H9 (cell line): ENCODE measurements around the gene OR4D10. TPM values are rescaled to one million over a fixed set of nuclear protein-coding genes. Genes with fewer than 3 reads are reported as not detected.

ENCODE experiments used
- DNase-seq: peaks from one replicate; pipeline ENCODE4 v3.0.0-alpha.2; 2017
- H2AFZ ChIP-seq: one replicate; pipeline ENCODE4 v1.6.1; 2013; ENCODE audit warnings: mild to moderate bottlenecking, low read length, control low read depth, moderate library complexity
- H2AK5ac ChIP-seq: 2 replicates; pipeline ENCODE4 v1.6.1; 2013; ENCODE audit warnings: low read length, control low read depth, mixed read lengths; ENCODE audit not compliant: insufficient read length
- H2BK120ac ChIP-seq: one replicate; pipeline ENCODE4 v1.6.1; 2013; ENCODE audit warnings: low read depth, mild to moderate bottlenecking, low read length, control low read depth, inconsistent platforms; ENCODE audit not compliant: poor library complexity, severe bottlenecking
- H2BK12ac ChIP-seq: 2 replicates; pipeline ENCODE4 v1.6.1; 2013; ENCODE audit warnings: low read length, control low read depth, mixed read lengths, low read depth; ENCODE audit not compliant: insufficient read length
- H2BK15ac ChIP-seq: 2 replicates; pipeline ENCODE4 v1.6.1; 2013; ENCODE audit warnings: low read depth, low read length, control low read depth
- H2BK20ac ChIP-seq: one replicate; pipeline ENCODE4 v1.6.1; 2013; ENCODE audit warnings: low read depth, mild to moderate bottlenecking, low read length, control low read depth, inconsistent platforms; ENCODE audit not compliant: poor library complexity, severe bottlenecking
- H2BK5ac ChIP-seq: 2 replicates; pipeline ENCODE4 v1.6.1; 2013; ENCODE audit warnings: low read length, control low read depth, mixed read lengths; ENCODE audit not compliant: insufficient read length
- H3K14ac ChIP-seq: 2 replicates; pipeline ENCODE4 v1.6.1; 2013; ENCODE audit warnings: low read length, control low read depth; ENCODE audit not compliant: insufficient read depth
- H3K18ac ChIP-seq: 2 replicates; pipeline ENCODE4 v1.6.1; 2013; ENCODE audit warnings: low read depth, mild to moderate bottlenecking, mixed read lengths, low read length, control low read depth; ENCODE audit not compliant: insufficient read length
- H3K23ac ChIP-seq: 2 replicates; pipeline ENCODE4 v1.6.1; 2013; ENCODE audit warnings: low read length, control low read depth, mixed read lengths, low read depth; ENCODE audit not compliant: insufficient read length
- H3K23me2 ChIP-seq: 2 replicates; pipeline ENCODE4 v1.6.1; 2013; ENCODE audit warnings: low read depth, mild to moderate bottlenecking, mixed read lengths, low read length, control low read depth; ENCODE audit not compliant: insufficient read length, poor library complexity, severe bottlenecking
- H3K27ac ChIP-seq: 2 replicates; pipeline ENCODE4 v1.5.1; 2013; ENCODE audit warnings: low read length, control low read depth, mixed read lengths, low read depth; ENCODE audit not compliant: insufficient read length
- H3K27me3 ChIP-seq: 2 replicates; pipeline ENCODE4 v1.6.1; 2013; ENCODE audit warnings: low read length, control low read depth, inconsistent platforms; ENCODE audit not compliant: insufficient read depth
- H3K4ac ChIP-seq: 2 replicates; pipeline ENCODE4 v1.6.1; 2013; ENCODE audit warnings: low read depth, mild to moderate bottlenecking, control low read depth, inconsistent platforms, low read length, moderate library complexity
- H3K4me1 ChIP-seq: 2 replicates; pipeline ENCODE4 v1.6.1; 2013; ENCODE audit warnings: low read length, control low read depth, inconsistent platforms; ENCODE audit not compliant: insufficient read depth
- H3K4me2 ChIP-seq: 2 replicates; pipeline ENCODE4 v1.6.1; 2013; ENCODE audit warnings: low read length, control low read depth, mixed read lengths; ENCODE audit not compliant: insufficient read length, insufficient read depth
- H3K56ac ChIP-seq: 2 replicates; pipeline ENCODE4 v1.6.1; 2013; ENCODE audit warnings: low read depth, mild to moderate bottlenecking, mixed read lengths, low read length, control low read depth; ENCODE audit not compliant: insufficient read length
- H3K79me1 ChIP-seq: 2 replicates; pipeline ENCODE4 v1.6.1; 2013; ENCODE audit warnings: low read depth, mild to moderate bottlenecking, moderate library complexity, low read length, control low read depth, inconsistent platforms; ENCODE audit not compliant: insufficient read depth, poor library complexity, severe bottlenecking
- H3K79me2 ChIP-seq: 2 replicates; pipeline ENCODE4 v1.6.1; 2013; ENCODE audit warnings: low read length, control low read depth, inconsistent platforms; ENCODE audit not compliant: insufficient read depth
- H3K9ac ChIP-seq: 2 replicates; pipeline ENCODE4 v1.6.1; 2013; ENCODE audit warnings: low read length, control low read depth, mixed read lengths; ENCODE audit not compliant: insufficient read length; ENCODE audit errors: extremely low read depth
- H3K9me3 ChIP-seq: one replicate; pipeline ENCODE4 v1.6.1; 2013; ENCODE audit warnings: low read depth, low read length, inconsistent platforms; ENCODE audit not compliant: control insufficient read depth
- H3T11ph ChIP-seq: one replicate; pipeline ENCODE4 v1.6.1; 2013; ENCODE audit warnings: mild to moderate bottlenecking, low read length, control low read depth, inconsistent platforms
- H4K20me1 ChIP-seq: one replicate; pipeline ENCODE4 v1.6.1; 2013; ENCODE audit not compliant: control insufficient read depth, insufficient read length, insufficient read depth
- H4K5ac ChIP-seq: 2 replicates; pipeline ENCODE4 v1.6.1; 2013; ENCODE audit warnings: low read depth, mild to moderate bottlenecking, mixed read lengths, low read length, control low read depth; ENCODE audit not compliant: insufficient read length
- H4K8ac ChIP-seq: replicated peaks from 2 replicates; pipeline ENCODE4 v1.6.1; 2013; ENCODE audit warnings: low read length, control low read depth, mixed read lengths, low read depth; ENCODE audit not compliant: insufficient read length
- H4K91ac ChIP-seq: 2 replicates; pipeline ENCODE4 v1.6.1; 2013; ENCODE audit warnings: low read depth, mild to moderate bottlenecking, moderate library complexity, mixed read lengths, low read length, control low read depth; ENCODE audit not compliant: insufficient read length
- H3K27ac Mint-ChIP-seq, 3 experiments: 2 replicates in 2 of 3; 3 replicates in 1 of 3; pipeline ENCODE4 v1.8.0; 2020 to 2021; ENCODE audit warnings: mixed read lengths in 3 of 3, mild to moderate bottlenecking in 1 of 3, moderate library complexity in 1 of 3
- H3K27me3 Mint-ChIP-seq: 2 replicates; pipeline ENCODE4 v1.8.0; 2021; ENCODE audit warnings: low read depth, mild to moderate bottlenecking, moderate library complexity, mixed read lengths
- H3K36me3 Mint-ChIP-seq, 3 experiments: 2 replicates in 2 of 3; 3 replicates in 1 of 3; pipeline ENCODE4 v1.8.0; 2020 to 2021; ENCODE audit warnings: low read depth in 3 of 3, mixed read lengths in 3 of 3; ENCODE audit not compliant: insufficient read depth in 1 of 3
- H3K4me1 Mint-ChIP-seq, 2 experiments: 2 replicates each; pipeline ENCODE4 v1.8.0; 2020; ENCODE audit warnings: mixed read lengths in 2 of 2
- H3K4me3 Mint-ChIP-seq, 2 experiments: 2 replicates in 1 of 2; 3 replicates in 1 of 2; pipeline ENCODE4 v1.8.0; 2020 to 2021; ENCODE audit warnings: mild to moderate bottlenecking in 2 of 2, mixed read lengths in 2 of 2, moderate library complexity in 1 of 2
- H3K9me3 Mint-ChIP-seq, 2 experiments: 2 replicates in 1 of 2; 3 replicates in 1 of 2; pipeline ENCODE4 v1.8.0; 2020; ENCODE audit warnings: mild to moderate bottlenecking in 2 of 2, mixed read lengths in 2 of 2, moderate library complexity in 1 of 2
- WGBS: extraction: QIAGEN DNeasy Blood & Tissue Kit; methylation state at CpG from one replicate; pipeline ENCODE4 v1.1.7; 2013; ENCODE audit warnings: missing lambda C conversion rate, low lambda C conversion rate, mixed read lengths; ENCODE audit not compliant: insufficient read length; ENCODE audit errors: extremely low coverage; 5-methylcytosine and 5-hydroxymethylcytosine counted together
- total RNA-seq: library from RNA; stranded (reverse); gene quantifications from 2 replicates; pipeline ENCODE4 v1.2.1, GENCODE V29; 2021
- TF ChIP-seq, protein P1 (sequence below): fragments of 200-600 bp; sonication (generic); conservative IDR thresholded peaks from 3 replicates; pipeline ENCODE4 v1.8.0; 2021; ENCODE audit warnings: antibody characterized with exemption, mild to moderate bottlenecking

OR4D10 gene
- total RNA-seq, 1 experiment from 2014 or later, result not detected

DNA sequence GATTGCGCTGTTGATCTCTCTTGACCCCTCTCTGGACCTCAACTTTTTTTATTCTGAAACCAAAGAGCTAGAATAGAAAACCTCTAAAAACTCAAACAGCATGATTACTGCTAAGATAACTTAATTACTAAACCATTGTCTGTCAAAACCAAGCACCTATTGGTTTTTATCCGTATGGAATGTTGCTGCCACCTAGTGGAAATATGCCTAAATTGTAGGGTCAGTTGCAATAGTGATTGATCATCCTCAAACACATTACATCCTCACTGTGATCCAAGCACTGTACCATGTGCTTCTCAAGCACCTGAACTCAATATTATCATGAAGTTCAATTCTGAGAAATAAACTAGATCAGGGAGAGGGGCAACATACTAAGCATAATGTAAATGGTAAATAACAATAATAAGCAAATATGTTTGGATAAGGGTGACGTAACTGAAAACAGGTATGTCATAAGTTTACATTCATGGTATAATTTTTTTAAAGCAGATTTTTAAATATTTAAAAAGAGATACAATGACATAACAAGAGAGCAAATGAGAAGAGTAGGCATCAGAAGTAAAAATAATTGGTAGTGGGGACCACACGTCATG is 43.1 kb upstream of the OR4D10 start:
- no peaks in the 10 kb centered on the region for H3K79me2 ChIP-seq
- H3K4me2 ChIP-seq, result no peak overlapping the region
- no peak overlapping the region for H2AK5ac ChIP-seq
- H4K8ac ChIP-seq, result no peak overlapping the region
- no peak overlapping the region for H4K5ac ChIP-seq
- no peaks in the 10 kb centered on the region for H3K79me1 ChIP-seq
- TF ChIP-seq, protein P1, sequence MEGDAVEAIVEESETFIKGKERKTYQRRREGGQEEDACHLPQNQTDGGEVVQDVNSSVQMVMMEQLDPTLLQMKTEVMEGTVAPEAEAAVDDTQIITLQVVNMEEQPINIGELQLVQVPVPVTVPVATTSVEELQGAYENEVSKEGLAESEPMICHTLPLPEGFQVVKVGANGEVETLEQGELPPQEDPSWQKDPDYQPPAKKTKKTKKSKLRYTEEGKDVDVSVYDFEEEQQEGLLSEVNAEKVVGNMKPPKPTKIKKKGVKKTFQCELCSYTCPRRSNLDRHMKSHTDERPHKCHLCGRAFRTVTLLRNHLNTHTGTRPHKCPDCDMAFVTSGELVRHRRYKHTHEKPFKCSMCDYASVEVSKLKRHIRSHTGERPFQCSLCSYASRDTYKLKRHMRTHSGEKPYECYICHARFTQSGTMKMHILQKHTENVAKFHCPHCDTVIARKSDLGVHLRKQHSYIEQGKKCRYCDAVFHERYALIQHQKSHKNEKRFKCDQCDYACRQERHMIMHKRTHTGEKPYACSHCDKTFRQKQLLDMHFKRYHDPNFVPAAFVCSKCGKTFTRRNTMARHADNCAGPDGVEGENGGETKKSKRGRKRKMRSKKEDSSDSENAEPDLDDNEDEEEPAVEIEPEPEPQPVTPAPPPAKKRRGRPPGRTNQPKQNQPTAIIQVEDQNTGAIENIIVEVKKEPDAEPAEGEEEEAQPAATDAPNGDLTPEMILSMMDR, result peak; percentile 90
- no peak for DNase-seq
- H3T11ph ChIP-seq, result no peak overlapping the region
- H3K9ac ChIP-seq, result no peak overlapping the region
- no peaks in the 10 kb centered on the region for H3K9me3 ChIP-seq
- H2AFZ ChIP-seq, result no peak overlapping the region
- no peaks in the 10 kb centered on the region for H3K23me2 ChIP-seq
- peaks cover 5% of the 10 kb centered on the region; the same call in 1 of the 2 replicates for H3K4me1 ChIP-seq
- H2BK5ac ChIP-seq, result no peak overlapping the region
- H2BK15ac ChIP-seq, result no peak overlapping the region
- H3K27ac ChIP-seq, result no peak overlapping the region
- no peak overlapping the region for H3K18ac ChIP-seq
- H2BK12ac ChIP-seq, result no peak overlapping the region
- Mint-ChIP-seq H3K27me3 (no peaks in the 10 kb centered on the region), H3K4me3 (no peak overlapping the region), H3K4me1 (peaks cover 22 to 23% of the 10 kb centered on the region in 2 experiments), H3K27ac (no peak overlapping the region), H3K9me3 (no peaks in the 10 kb centered on the region), H3K36me3 (no peaks in the 10 kb centered on the region)
- no peaks in the 10 kb centered on the region for H3K27me3 ChIP-seq
- H4K20me1 ChIP-seq, result no peaks in the 10 kb centered on the region
- H2BK20ac ChIP-seq, result no peak overlapping the region
- H3K23ac ChIP-seq, result no peak overlapping the region
- H3K4ac ChIP-seq, result no peak overlapping the region
- no CpG with 5 or more reads among the region's 4 CpGs for WGBS
- no peak overlapping the region for H4K91ac ChIP-seq
- H3K56ac ChIP-seq, result no peak overlapping the region
- H2BK120ac ChIP-seq, result no peak overlapping the region
- no peak overlapping the region for H3K14ac ChIP-seq
